ENCODE data around the gene KANSL1L. TPM values are rescaled to one million over a fixed set of nuclear protein-coding genes. Genes with fewer than 3 reads are reported as not detected.
A peak's percentile ranks its signal among the peaks of the same experiment; 100 is the strongest.
"Not testable (repeated sequence)": the region's sequence is repeated elsewhere in the genome, so short reads cannot be mapped to it uniquely, and the experiment has no call there.

Gene KANSL1L
- total and polyA plus RNA-seq, 4 experiments from 2014 or later: 0.26 to 12.1 (median 5.7) TPM

DNA sequence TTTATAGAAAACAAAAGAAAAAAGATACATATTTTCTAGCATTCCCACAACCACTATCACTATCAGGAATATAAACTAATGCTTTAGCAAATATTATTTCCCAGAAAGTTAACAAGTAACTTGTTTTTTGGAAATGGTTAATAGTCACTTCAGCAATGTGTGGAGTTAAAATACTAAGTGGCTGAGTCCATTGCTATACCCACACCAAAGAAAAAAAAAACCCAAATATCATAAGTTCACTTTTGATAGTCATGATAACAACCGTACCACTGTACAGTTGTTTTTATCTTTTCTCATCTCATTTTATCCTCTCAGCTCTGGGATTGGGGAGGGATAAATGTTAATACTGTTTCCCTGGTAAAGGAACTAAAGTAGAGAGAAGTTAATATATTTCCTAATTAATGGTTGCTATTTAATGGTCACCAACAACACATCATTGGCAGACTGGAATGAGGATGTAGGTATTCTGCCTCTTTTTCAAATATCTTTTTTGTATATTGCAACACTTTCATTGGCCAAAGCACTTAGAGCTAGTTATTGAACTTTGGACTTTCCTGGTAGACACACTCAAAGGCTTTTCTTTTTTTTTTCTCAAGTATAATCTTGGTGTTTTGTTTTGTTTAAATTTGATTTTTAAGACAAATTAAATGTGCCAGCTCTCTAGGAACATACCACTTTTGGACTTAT, 18.4 kb upstream of the KANSL1L start:
- Histone ChIP-seq H3K9me3 (ENCODE audit: control insufficient read depth in 1 of 2, low read length in 2 of 2) (no peaks in the 10 kb centered on the region), H3K27ac (ENCODE audit: low read depth, low read length) (no peak overlapping the region), H3K4me3 (ENCODE audit: low read length in 2 of 2) (no peak overlapping the region), H3K27me3 (ENCODE audit: insufficient read depth, low read length) (no peaks in the 10 kb centered on the region), H3K4me1 (ENCODE audit: insufficient read depth, low read length) (no peaks in the 10 kb centered on the region), H3K36me3 (ENCODE audit: insufficient read depth, low read length) (no peaks in the 10 kb centered on the region)
- Mint-ChIP-seq H3K36me3 (peaks cover 5 to 8% of the 10 kb centered on the region in 2 donors), H3K4me1 (no peaks in the 10 kb centered on the region), H3K27me3 (peaks cover 7 to 11% of the 10 kb centered on the region in 2 donors), H3K9me3 (peaks cover 2 to 26% (median 18%) of the 10 kb centered on the region in 8 donors), H3K4me3 (no peak overlapping the region), H3K27ac (no peak overlapping the region)
- intact Hi-C loops (cut with micrococcal nuclease): no loop called here
- POLR2A ChIA-PET (ENCODE audit: partially characterized antibody): interaction anchor here (0.6 kb wide), 1 partner anchor 481 kb away, joined by 3 read pairs; no protein-coding TSS in a partner anchor
- CTCF ChIA-PET (ENCODE audit: partially characterized antibody): interaction anchor here (0.9 to 3.7 kb wide), 3 partner anchors 10 to 213 kb away, joined by 3 to 14 read pairs (median 4); no protein-coding TSS in a partner anchor
- DNase-seq: no peak

DNA sequence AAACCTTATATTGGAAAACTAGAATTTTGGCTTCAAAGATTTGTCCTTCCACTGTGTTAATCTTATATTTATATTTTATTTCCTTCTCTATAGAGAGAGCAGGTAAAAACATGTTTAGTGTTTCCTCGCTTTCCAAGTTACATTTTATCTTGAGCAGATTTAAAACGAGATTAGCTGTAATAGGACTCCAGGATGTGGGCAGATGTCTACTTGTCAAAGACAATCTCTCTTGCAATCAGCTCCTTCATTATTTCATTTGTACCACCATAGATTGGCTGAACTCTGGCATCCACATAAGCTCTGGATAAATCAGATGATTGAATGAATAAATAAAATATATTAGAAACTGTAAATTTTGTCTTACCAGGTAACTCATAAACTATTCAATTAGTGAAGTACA, 17.5 kb upstream of the KANSL1L start:
- Mint-ChIP-seq H3K4me1 (no peaks in the 10 kb centered on the region), H3K9me3 (peaks cover 6 to 34% (median 26%) of the 10 kb centered on the region in 8 donors), H3K4me3 (no peak overlapping the region), H3K27me3 (peaks cover 7 to 16% of the 10 kb centered on the region in 2 donors), H3K27ac (no peak overlapping the region), H3K36me3 (peaks cover 13 to 15% of the 10 kb centered on the region in 2 donors)
- Histone ChIP-seq H3K27ac (ENCODE audit: low read depth, low read length) (no peak overlapping the region), H3K36me3 (ENCODE audit: insufficient read depth, low read length) (no peaks in the 10 kb centered on the region), H3K27me3 (ENCODE audit: insufficient read depth, low read length) (no peaks in the 10 kb centered on the region), H3K4me3 (ENCODE audit: low read length in 2 of 2) (no peak overlapping the region), H3K9me3 (ENCODE audit: control insufficient read depth in 1 of 2, low read length in 2 of 2) (no peaks in the 10 kb centered on the region), H3K4me1 (ENCODE audit: insufficient read depth, low read length) (no peaks in the 10 kb centered on the region)
- DNase-seq: no peak
- ChIA-PET POLR2A (ENCODE audit: partially characterized antibody) (no interaction called here), CTCF (ENCODE audit: partially characterized antibody) (interaction anchor here (1.4 to 3.7 kb wide), 2 partner anchors 10 to 212 kb away, joined by 4 to 14 read pairs; no protein-coding TSS in a partner anchor)
- intact Hi-C loops (cut with micrococcal nuclease): no loop called here

DNA sequence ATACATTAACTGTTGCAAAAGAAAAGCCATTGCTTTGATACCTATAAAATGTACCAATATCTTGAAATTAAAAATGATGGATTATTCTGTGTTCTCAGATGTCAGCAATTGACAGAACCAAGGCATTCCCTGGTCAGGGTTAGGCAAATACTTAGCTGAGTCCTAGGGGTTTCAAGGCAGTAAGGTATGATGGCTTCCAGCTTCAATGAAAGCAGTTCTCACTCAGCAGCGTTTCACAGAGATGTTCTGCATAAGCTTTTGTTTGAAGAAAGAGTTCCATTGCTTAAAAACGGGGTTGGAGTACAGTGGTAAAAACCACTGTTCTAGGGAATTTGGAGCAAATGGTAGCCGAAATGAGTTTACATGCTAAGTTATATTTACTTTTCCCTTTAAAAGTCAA, 17.0 kb upstream of the KANSL1L start:
- POLR2A ChIA-PET (ENCODE audit: partially characterized antibody): no interaction called here
- H3K36me3 Mint-ChIP-seq: peaks cover 15 to 18% of the 10 kb centered on the region in 2 donors
- H3K4me1 Mint-ChIP-seq: peaks cover 0 to 3% (median 0%) of the 10 kb centered on the region in 4 donors
- H3K27me3 ChIP-seq (ENCODE audit: insufficient read depth, low read length): no peaks in the 10 kb centered on the region
- no peak overlapping the region for H3K27ac Mint-ChIP-seq
- DNase-seq: no peak
- H3K27ac ChIP-seq (ENCODE audit: low read depth, low read length): no peak overlapping the region
- H3K4me3 ChIP-seq (ENCODE audit: low read length in 2 of 2): no peak overlapping the region
- intact Hi-C loops (cut with micrococcal nuclease): no loop called here
- no peaks in the 10 kb centered on the region for H3K4me1 ChIP-seq (ENCODE audit: insufficient read depth, low read length)
- no peaks in the 10 kb centered on the region for H3K9me3 ChIP-seq (ENCODE audit: control insufficient read depth in 1 of 2, low read length in 2 of 2)
- H3K9me3 Mint-ChIP-seq: peaks cover 11 to 39% (median 31%) of the 10 kb centered on the region in 8 donors
- no peak overlapping the region for H3K4me3 Mint-ChIP-seq
- H3K27me3 Mint-ChIP-seq: peaks cover 7 to 20% of the 10 kb centered on the region in 2 donors
- CTCF ChIA-PET (ENCODE audit: partially characterized antibody): interaction anchor here (1.4 to 3.7 kb wide), 2 partner anchors 11 to 212 kb away, joined by 4 to 14 read pairs; no protein-coding TSS in a partner anchor
- no peaks in the 10 kb centered on the region for H3K36me3 ChIP-seq (ENCODE audit: insufficient read depth, low read length)

DNA sequence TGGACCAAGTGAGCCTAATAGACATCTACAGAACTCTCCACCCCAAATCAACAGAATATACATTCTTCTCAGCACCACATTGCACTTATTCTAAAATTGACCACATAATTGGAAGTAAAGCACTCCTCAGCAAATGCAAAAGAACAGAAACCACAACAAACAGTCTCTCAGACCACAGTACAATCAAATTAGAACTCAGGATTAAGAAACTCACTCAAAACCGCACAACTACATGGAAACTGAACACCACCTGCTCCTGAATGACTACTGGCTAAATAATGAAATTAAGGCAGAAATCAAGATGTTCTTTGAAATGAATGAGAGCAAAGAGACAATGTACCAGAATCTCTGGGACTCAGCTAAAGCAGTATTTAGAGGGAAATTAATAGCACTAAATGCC, 12.7 kb upstream of the KANSL1L start:
- H3K27me3 ChIP-seq (ENCODE audit: insufficient read depth, low read length); H3K27ac ChIP-seq (ENCODE audit: low read depth, low read length); H3K4me3 Mint-ChIP-seq; POLR2A ChIA-PET (ENCODE audit: partially characterized antibody); H3K4me1 ChIP-seq (ENCODE audit: insufficient read depth, low read length); H3K36me3 ChIP-seq (ENCODE audit: insufficient read depth, low read length); DNase-seq; intact Hi-C loops (cut with micrococcal nuclease); CTCF ChIA-PET (ENCODE audit: partially characterized antibody); H3K9me3 ChIP-seq (ENCODE audit: control insufficient read depth in 1 of 2, low read length in 2 of 2); H3K27ac Mint-ChIP-seq; H3K4me3 ChIP-seq (ENCODE audit: low read length in 2 of 2): not testable (repeated sequence)
- Mint-ChIP-seq H3K36me3 (peaks cover 15 to 18% of the 10 kb centered on the region in 2 donors), H3K27me3 (peaks cover 15 to 27% of the 10 kb centered on the region in 2 donors), H3K9me3 (peaks cover 11 to 47% (median 32%) of the 10 kb centered on the region in 8 donors), H3K4me1 (peaks cover 2 to 16% (median 8%) of the 10 kb centered on the region in 4 donors)

DNA sequence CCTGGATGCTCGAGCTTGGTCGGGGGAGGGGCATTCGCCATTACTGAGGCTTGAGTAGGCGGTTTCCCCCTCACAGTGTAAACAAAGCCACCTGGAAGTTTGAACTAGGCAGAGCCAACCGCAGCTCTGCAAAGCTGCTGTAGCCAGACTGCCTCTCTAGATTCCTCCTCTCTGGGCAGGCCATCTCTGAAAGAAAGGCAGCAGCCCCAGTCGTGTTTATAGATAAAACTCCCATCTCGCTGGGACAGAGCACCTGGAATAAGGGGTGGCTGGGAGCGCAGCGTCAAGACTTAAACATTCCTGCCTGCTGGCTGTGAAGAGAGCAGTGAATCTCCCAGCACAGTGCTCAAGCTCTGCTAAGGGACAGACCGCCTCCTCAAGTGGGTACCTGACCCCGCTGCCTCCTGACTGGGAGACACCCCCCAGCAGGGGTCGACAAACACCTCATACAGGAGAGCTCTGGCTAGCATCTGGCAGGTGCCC, 10.4 kb upstream of the KANSL1L start:
- H3K36me3 Mint-ChIP-seq: peaks cover 15 to 18% of the 10 kb centered on the region in 2 donors
- peak overlapping the region in 6 of 8 donors; percentile 40 to 71 (median 46) for H3K4me3 Mint-ChIP-seq
- H3K27me3 Mint-ChIP-seq: peaks cover 15 to 29% of the 10 kb centered on the region in 2 donors
- H3K27ac ChIP-seq (ENCODE audit: low read depth, low read length); H3K36me3 ChIP-seq (ENCODE audit: insufficient read depth, low read length); H3K4me1 ChIP-seq (ENCODE audit: insufficient read depth, low read length); H3K27me3 ChIP-seq (ENCODE audit: insufficient read depth, low read length); H3K4me3 ChIP-seq (ENCODE audit: low read length in 2 of 2); intact Hi-C loops (cut with micrococcal nuclease); H3K9me3 ChIP-seq (ENCODE audit: control insufficient read depth in 1 of 2, low read length in 2 of 2): not testable (repeated sequence)
- peaks cover 2 to 16% (median 8%) of the 10 kb centered on the region in 4 donors for H3K4me1 Mint-ChIP-seq
- H3K9me3 Mint-ChIP-seq: peaks cover 11 to 42% (median 32%) of the 10 kb centered on the region in 8 donors
- CTCF ChIA-PET (ENCODE audit: partially characterized antibody): interaction anchor here (1.4 kb wide), 1 partner anchor 15 kb away, joined by 5 read pairs; no protein-coding TSS in a partner anchor
- peak overlapping the region in 1 of 7 donors; percentile 37 for H3K27ac Mint-ChIP-seq
- POLR2A ChIA-PET (ENCODE audit: partially characterized antibody): interaction anchor here (1.2 kb wide), 2 partner anchors 11 to 179 kb away, joined by 3 to 6 read pairs; partner anchors contain the start of genes KANSL1L and RPE
- DNase-seq: peak in 2 of 5 donors; percentile 1 to 14

DNA sequence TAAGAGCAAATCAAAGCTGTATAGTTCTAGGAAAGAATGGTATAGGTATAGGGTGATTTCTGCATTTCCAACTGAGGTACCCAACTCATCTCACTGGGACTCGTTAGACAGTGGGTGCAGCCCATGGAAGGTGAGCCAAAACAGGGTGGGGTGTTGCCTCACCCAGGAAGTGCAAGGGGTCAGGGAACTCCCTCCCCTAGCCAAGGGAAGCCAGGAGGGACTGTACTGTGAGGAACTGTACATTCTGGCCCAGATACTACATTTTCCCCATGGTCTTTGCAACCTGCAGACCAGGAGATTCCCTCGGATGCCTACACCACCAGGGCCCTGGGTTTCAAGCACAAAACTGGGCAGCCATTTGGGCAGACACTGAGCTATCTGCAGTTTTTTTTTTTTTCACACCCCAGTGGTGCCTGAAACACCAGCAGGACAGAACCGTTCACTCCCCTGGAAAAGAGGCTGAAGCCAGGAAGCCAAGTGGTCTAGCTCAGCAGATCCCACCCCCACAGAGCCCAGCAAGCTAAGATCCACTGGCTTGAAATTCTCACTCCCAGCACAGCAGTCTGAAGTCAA, 9.9 kb upstream of the KANSL1L start:
- H3K27me3 ChIP-seq (ENCODE audit: insufficient read depth, low read length); intact Hi-C loops (cut with micrococcal nuclease); H3K27ac ChIP-seq (ENCODE audit: low read depth, low read length); H3K36me3 ChIP-seq (ENCODE audit: insufficient read depth, low read length); H3K4me3 ChIP-seq (ENCODE audit: low read length in 2 of 2); H3K9me3 ChIP-seq (ENCODE audit: control insufficient read depth in 1 of 2, low read length in 2 of 2); H3K4me1 ChIP-seq (ENCODE audit: insufficient read depth, low read length); DNase-seq: not testable (repeated sequence)
- Mint-ChIP-seq H3K4me3 (peak overlapping the region in 6 of 8 donors; percentile 40 to 71 (median 46)), H3K27me3 (peaks cover 13 to 29% of the 10 kb centered on the region in 2 donors), H3K4me1 (peaks cover 2 to 16% (median 8%) of the 10 kb centered on the region in 4 donors), H3K27ac (peak overlapping the region in 1 of 7 donors; percentile 37), H3K36me3 (peaks cover 15 to 18% of the 10 kb centered on the region in 2 donors), H3K9me3 (peaks cover 10 to 37% (median 29%) of the 10 kb centered on the region in 8 donors)
- POLR2A ChIA-PET (ENCODE audit: partially characterized antibody): interaction anchor here (1.2 kb wide), 1 partner anchor 10 kb away, joined by 6 read pairs; the partner anchor contains the start of gene KANSL1L
- CTCF ChIA-PET (ENCODE audit: partially characterized antibody): interaction anchor here (0.8 to 1.4 kb wide), 2 partner anchors 11 to 15 kb away, joined by 3 to 5 read pairs; no protein-coding TSS in a partner anchor

DNA sequence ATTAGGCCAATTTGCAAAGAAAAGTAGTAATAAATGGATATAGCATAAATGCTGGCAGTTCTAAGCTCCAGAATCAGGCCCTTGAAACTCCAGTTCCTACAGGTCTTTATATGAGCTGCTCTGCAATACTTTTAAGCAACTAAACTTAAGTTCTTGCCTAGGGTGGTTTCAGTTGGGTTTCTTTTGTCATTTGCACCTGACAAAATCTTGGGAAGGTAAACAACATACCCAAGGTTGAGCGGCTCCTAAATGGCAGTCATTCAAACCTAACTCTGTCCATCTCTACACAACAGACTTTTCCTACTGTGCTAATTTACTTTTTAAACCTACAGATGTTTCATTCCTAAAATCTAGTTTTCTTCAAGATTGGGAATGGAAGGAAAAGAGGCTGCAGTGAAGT, 9.3 kb upstream of the KANSL1L start:
- H3K27me3 Mint-ChIP-seq: peaks cover 13 to 29% of the 10 kb centered on the region in 2 donors
- peaks cover 9 to 31% (median 22%) of the 10 kb centered on the region in 8 donors for H3K9me3 Mint-ChIP-seq
- intact Hi-C loops (cut with micrococcal nuclease): no loop called here

More for the DNA sequence above, 9.3 kb upstream of the KANSL1L start:
- Mint-ChIP-seq H3K4me3 (no peak overlapping the region), H3K36me3 (peaks cover 12 to 18% of the 10 kb centered on the region in 2 donors), H3K27ac (no peak overlapping the region), H3K4me1 (peaks cover 2 to 16% (median 8%) of the 10 kb centered on the region in 4 donors)
- Histone ChIP-seq H3K27ac (ENCODE audit: low read depth, low read length) (no peak overlapping the region), H3K4me1 (ENCODE audit: insufficient read depth, low read length) (no peaks in the 10 kb centered on the region), H3K4me3 (ENCODE audit: low read length in 2 of 2) (no peak overlapping the region), H3K9me3 (ENCODE audit: control insufficient read depth in 1 of 2, low read length in 2 of 2) (no peaks in the 10 kb centered on the region), H3K27me3 (ENCODE audit: insufficient read depth, low read length) (no peaks in the 10 kb centered on the region), H3K36me3 (ENCODE audit: insufficient read depth, low read length) (no peaks in the 10 kb centered on the region)
- CTCF ChIA-PET (ENCODE audit: partially characterized antibody): interaction anchor here (0.8 kb wide), 1 partner anchor 12 kb away, joined by 3 read pairs; no protein-coding TSS in a partner anchor
- POLR2A ChIA-PET (ENCODE audit: partially characterized antibody): interaction anchor here (1.2 kb wide), 1 partner anchor 10 kb away, joined by 6 read pairs; the partner anchor contains the start of gene KANSL1L
- DNase-seq: no peak

All from CD4-positive, alpha-beta memory T cell (primary cell).